Measurements from ENCODE around the gene TRPC4. TPM values are rescaled to one million over a fixed set of nuclear protein-coding genes. Genes with fewer than 3 reads are reported as not detected.

TRPC4 gene
- total RNA-seq, 1 experiment from 2014 or later, result 19.0 TPM

DNA sequence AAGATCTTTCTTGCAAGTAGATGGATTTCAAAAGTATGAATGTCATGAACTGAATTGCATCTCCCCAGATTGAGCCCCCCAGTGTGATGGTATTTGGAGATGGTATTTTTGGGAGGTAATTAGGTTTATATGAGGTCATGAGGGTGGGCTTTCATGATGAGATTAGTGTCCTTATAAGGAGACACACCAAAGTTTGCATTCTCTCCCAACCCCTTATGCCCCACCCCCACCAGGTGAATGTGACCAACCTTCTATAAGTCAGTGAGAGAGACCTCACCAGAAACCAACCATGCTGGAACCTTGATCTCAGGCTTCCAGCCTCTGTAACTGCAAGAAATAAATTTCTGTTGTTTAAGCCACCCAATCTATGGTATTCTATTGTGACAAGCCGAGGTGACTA lies 199.7 kb downstream of the TRPC4 start:
- no peaks in the 10 kb centered on the region for H3K79me1 ChIP-seq (ENCODE audit: insufficient read depth, low read depth, low read length, poor library complexity, severe bottlenecking)
- H3K9ac ChIP-seq (ENCODE audit: extremely low read depth, insufficient read length, low read length), result no peak overlapping the region
- H3K27me3 ChIP-seq (ENCODE audit: insufficient read depth, low read length), result no peaks in the 10 kb centered on the region
- H3K23me2 ChIP-seq (ENCODE audit: insufficient read length, low read depth, low read length, poor library complexity, severe bottlenecking), result no peaks in the 10 kb centered on the region
- Mint-ChIP-seq H3K36me3 (ENCODE audit: insufficient read depth in 1 of 3, low read depth in 3 of 3) (peaks cover 0 to 13% (median 6%) of the 10 kb centered on the region in 3 experiments; a peak in 5 of 7 replicates), H3K4me3 (no peak overlapping the region), H3K9me3 (no peaks in the 10 kb centered on the region), H3K27ac (peak overlapping the region in 1 of 3 experiments; percentile 59; a peak in 1 of 7 replicates), H3K27me3 (ENCODE audit: low read depth) (no peaks in the 10 kb centered on the region), H3K4me1 (peaks cover 12 to 16% of the 10 kb centered on the region in 2 experiments)
- H3K4me2 ChIP-seq (ENCODE audit: insufficient read depth, insufficient read length, low read length), result no peak overlapping the region
- H2BK5ac ChIP-seq (ENCODE audit: insufficient read length, low read length), result no peak overlapping the region
- H2BK12ac ChIP-seq (ENCODE audit: insufficient read length, low read depth, low read length), result no peak overlapping the region
- H4K5ac ChIP-seq (ENCODE audit: insufficient read length, low read depth, low read length), result no peak overlapping the region
- no peak overlapping the region for H2BK120ac ChIP-seq (ENCODE audit: low read depth, low read length, poor library complexity, severe bottlenecking)
- DNase-seq, result no peak
- no peak overlapping the region for H2BK15ac ChIP-seq (ENCODE audit: low read depth, low read length)
- H3K27ac ChIP-seq (ENCODE audit: insufficient read length, low read depth, low read length), result no peak overlapping the region
- H3K56ac ChIP-seq (ENCODE audit: insufficient read length, low read depth, low read length), result no peak overlapping the region
- H3K4ac ChIP-seq (ENCODE audit: low read depth, low read length), result no peak overlapping the region
- H3K14ac ChIP-seq (ENCODE audit: insufficient read depth, low read length), result no peak overlapping the region
- H2AK5ac ChIP-seq (ENCODE audit: insufficient read length, low read length), result no peak overlapping the region
- TF ChIP-seq CTCF (conservative IDR thresholded peaks at IDR 0.05), result no peak
- no peak overlapping the region for H3K23ac ChIP-seq (ENCODE audit: insufficient read length, low read depth, low read length)
- WGBS (ENCODE audit: extremely low coverage, insufficient read length, low lambda C conversion rate), result no CpG with 5 or more reads among the region's 1 CpG
- no peak overlapping the region for H4K91ac ChIP-seq (ENCODE audit: insufficient read length, low read depth, low read length)
- H3K18ac ChIP-seq (ENCODE audit: insufficient read length, low read depth, low read length), result no peak overlapping the region
- H3K4me1 ChIP-seq (ENCODE audit: insufficient read depth, low read length), result no peaks in the 10 kb centered on the region
- no peak overlapping the region for H2BK20ac ChIP-seq (ENCODE audit: low read depth, low read length, poor library complexity, severe bottlenecking)
- H3K79me2 ChIP-seq (ENCODE audit: insufficient read depth, low read length), result no peaks in the 10 kb centered on the region
- H3K9me3 ChIP-seq (ENCODE audit: control insufficient read depth, low read depth, low read length), result no peaks in the 10 kb centered on the region
- no peak overlapping the region for H3T11ph ChIP-seq (ENCODE audit: low read length)
- H2AFZ ChIP-seq (ENCODE audit: low read length), result no peak overlapping the region
- no peaks in the 10 kb centered on the region for H4K20me1 ChIP-seq (ENCODE audit: control insufficient read depth, insufficient read depth, insufficient read length)
- H4K8ac ChIP-seq (replicated peaks; ENCODE audit: insufficient read length, low read depth, low read length), result no peak overlapping the region

Measured in H9 (cell line).